SK-N-SH (cell line): Measurements from ENCODE around the gene BNIP2.
"Not testable (repeated sequence)": the region's sequence is repeated elsewhere in the genome, so short reads cannot be mapped to it uniquely, and the experiment has no call there.

Experiments used
- CHD2 ChIP-seq: fragments of 150-350 bp; IDR thresholded peaks from 2 replicates; pipeline ENCODE4 v1.6.1; 2018; ENCODE audit warnings: low read length; ENCODE audit not compliant: partially characterized antibody
- CTCF ChIP-seq: fragments of 200-600 bp; sonication (generic); IDR thresholded peaks from 2 replicates; pipeline ENCODE4 v1.6.1; 2017; ENCODE audit warnings: antibody characterized with exemption, mild to moderate bottlenecking, moderate library complexity
- EP300 ChIP-seq, 2 experiments: IDR thresholded peaks; 2 replicates each; pipeline versions ENCODE4 v1.4.0 to v1.6.1; 2012; ENCODE audit warnings: borderline replicate concordance in 1 of 2, low read depth in 1 of 2, low read length in 1 of 2
- JUND ChIP-seq: IDR thresholded peaks from 2 replicates; pipeline ENCODE4 v1.4.0; 2012
- MXI1 ChIP-seq: IDR thresholded peaks from 2 replicates; pipeline ENCODE4 v1.6.1; 2012; ENCODE audit warnings: mild to moderate bottlenecking, low read depth, low read length, improper control_type of control experiment
- RAD21 ChIP-seq: IDR thresholded peaks from 2 replicates; pipeline ENCODE4 v1.6.1; 2012; ENCODE audit warnings: mild to moderate bottlenecking, low read length
- SIN3A ChIP-seq: IDR thresholded peaks from 2 replicates; pipeline ENCODE4 v1.6.1; 2012; ENCODE audit warnings: low read depth, mild to moderate bottlenecking, low read length, moderate library complexity, borderline replicate concordance
- TF ChIP-seq, protein P1 (sequence below): IDR thresholded peaks from 2 replicates; pipeline ENCODE4 v1.4.0; 2012; ENCODE audit warnings: low read depth
- TF ChIP-seq, protein P2 (sequence below): IDR thresholded peaks from 2 replicates; pipeline ENCODE4 v1.6.1; 2012; ENCODE audit warnings: mild to moderate bottlenecking, low read depth, low read length, moderate library complexity

- TF ChIP-seq, protein P1, sequence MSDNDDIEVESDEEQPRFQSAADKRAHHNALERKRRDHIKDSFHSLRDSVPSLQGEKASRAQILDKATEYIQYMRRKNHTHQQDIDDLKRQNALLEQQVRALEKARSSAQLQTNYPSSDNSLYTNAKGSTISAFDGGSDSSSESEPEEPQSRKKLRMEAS = not testable (repeated sequence)
- TF ChIP-seq CTCF; EP300 (IDR thresholded peaks at IDR 0.05; ENCODE audit: borderline replicate concordance in 1 of 2, low read depth in 1 of 2, low read length in 1 of 2); JUND; CHD2; MXI1; SIN3A; RAD21: not testable (repeated sequence)
- TF ChIP-seq, protein P2, sequence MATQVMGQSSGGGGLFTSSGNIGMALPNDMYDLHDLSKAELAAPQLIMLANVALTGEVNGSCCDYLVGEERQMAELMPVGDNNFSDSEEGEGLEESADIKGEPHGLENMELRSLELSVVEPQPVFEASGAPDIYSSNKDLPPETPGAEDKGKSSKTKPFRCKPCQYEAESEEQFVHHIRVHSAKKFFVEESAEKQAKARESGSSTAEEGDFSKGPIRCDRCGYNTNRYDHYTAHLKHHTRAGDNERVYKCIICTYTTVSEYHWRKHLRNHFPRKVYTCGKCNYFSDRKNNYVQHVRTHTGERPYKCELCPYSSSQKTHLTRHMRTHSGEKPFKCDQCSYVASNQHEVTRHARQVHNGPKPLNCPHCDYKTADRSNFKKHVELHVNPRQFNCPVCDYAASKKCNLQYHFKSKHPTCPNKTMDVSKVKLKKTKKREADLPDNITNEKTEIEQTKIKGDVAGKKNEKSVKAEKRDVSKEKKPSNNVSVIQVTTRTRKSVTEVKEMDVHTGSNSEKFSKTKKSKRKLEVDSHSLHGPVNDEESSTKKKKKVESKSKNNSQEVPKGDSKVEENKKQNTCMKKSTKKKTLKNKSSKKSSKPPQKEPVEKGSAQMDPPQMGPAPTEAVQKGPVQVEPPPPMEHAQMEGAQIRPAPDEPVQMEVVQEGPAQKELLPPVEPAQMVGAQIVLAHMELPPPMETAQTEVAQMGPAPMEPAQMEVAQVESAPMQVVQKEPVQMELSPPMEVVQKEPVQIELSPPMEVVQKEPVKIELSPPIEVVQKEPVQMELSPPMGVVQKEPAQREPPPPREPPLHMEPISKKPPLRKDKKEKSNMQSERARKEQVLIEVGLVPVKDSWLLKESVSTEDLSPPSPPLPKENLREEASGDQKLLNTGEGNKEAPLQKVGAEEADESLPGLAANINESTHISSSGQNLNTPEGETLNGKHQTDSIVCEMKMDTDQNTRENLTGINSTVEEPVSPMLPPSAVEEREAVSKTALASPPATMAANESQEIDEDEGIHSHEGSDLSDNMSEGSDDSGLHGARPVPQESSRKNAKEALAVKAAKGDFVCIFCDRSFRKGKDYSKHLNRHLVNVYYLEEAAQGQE = not testable (repeated sequence)
These were observed 43.3 kb downstream of the BNIP2 start for GRCh38 chr15:59645812-59646211.
